ENCODE data around the gene IQUB.
"Not testable (repeated sequence)": the region's sequence is repeated elsewhere in the genome, so short reads cannot be mapped to it uniquely, and the experiment has no call there.

IQUB gene

GRCh38 chr7:123407951-123408350, 126.4 kb downstream of the IQUB start:
- DNase-seq = not testable (repeated sequence)

All from activated CD4-positive, alpha-beta T cell treated with anti-CD3 and anti-CD28 coated beads, Interleukin-2, amount 50 U/mL, for 1 hour (primary cell).